ENCODE data around the gene SCARB1. TPM values are rescaled to one million over a fixed set of nuclear protein-coding genes. Genes with fewer than 3 reads are reported as not detected.

Gene SCARB1
- total RNA-seq, 2 donors from 2014 or later, result 44.9 to 83.1 TPM

DNA sequence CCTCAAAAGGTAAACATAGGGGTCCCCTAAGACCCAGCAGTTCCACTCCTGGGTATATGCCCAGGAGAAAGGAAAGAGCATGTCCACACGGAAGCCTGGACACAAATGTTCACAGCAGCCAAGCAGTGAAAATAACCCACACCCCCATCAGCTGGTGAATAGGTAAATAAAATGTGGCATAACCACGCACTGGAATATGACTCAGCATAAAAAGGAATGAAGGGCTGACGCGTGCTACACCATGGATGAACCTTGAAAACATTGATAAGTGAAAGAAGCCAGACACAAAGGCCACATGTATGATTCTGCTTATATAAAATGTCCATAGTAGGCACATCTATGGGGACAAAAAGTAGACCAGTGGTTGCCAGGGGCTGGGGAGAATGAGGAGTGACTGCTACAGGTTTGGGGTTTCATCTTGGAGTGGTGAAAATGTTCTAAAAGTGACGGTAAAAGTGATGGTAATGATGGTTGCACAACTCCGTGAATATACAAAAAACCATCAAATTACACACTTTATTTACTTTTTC is 3.8 kb upstream of the SCARB1 start:
- intact Hi-C loops (cut with DNase I), result no loop called here
- Histone ChIP-seq H3K4me1 (peaks cover 6% of the 10 kb centered on the region), H3K27me3 (no peaks in the 10 kb centered on the region), H3K4me3 (no peak overlapping the region), H3K9ac (ENCODE audit: low read depth in 2 of 2, low read length in 2 of 2) (no peak overlapping the region), H3K9me3 (no peaks in the 10 kb centered on the region), H3K27ac (no peak overlapping the region), H3K36me3 (no peaks in the 10 kb centered on the region)
- DNase-seq, result no peak
- TF ChIP-seq, protein P1, sequence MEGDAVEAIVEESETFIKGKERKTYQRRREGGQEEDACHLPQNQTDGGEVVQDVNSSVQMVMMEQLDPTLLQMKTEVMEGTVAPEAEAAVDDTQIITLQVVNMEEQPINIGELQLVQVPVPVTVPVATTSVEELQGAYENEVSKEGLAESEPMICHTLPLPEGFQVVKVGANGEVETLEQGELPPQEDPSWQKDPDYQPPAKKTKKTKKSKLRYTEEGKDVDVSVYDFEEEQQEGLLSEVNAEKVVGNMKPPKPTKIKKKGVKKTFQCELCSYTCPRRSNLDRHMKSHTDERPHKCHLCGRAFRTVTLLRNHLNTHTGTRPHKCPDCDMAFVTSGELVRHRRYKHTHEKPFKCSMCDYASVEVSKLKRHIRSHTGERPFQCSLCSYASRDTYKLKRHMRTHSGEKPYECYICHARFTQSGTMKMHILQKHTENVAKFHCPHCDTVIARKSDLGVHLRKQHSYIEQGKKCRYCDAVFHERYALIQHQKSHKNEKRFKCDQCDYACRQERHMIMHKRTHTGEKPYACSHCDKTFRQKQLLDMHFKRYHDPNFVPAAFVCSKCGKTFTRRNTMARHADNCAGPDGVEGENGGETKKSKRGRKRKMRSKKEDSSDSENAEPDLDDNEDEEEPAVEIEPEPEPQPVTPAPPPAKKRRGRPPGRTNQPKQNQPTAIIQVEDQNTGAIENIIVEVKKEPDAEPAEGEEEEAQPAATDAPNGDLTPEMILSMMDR (IDR thresholded peaks at IDR 0.05), result no peak

DNA sequence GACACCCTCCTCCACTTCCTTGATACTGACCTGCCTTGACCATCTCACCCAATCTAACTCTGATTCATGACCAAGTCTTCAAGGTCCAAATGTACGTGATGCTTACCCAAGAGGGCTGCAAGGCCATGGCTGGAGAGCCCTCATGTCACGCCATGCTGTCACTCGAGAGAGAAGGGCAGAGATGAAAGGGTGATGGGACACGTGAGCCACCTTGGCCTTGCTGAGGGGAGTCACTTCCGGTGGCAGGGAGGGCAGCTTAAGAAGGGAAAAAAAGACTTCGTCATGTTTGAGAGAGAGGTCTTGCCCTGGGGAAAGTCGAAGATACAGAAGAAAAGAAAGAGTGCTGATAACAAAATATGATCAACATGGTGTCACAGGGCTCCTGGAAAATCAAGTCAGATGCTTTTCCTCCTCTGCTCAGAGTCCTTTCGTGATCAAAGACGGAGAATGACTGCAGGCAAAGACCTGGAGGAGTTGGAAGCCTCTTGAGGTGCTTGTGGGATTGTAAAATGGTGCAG is 3.3 kb upstream of the SCARB1 start:
- Histone ChIP-seq H3K9ac (ENCODE audit: low read depth in 2 of 2, low read length in 2 of 2) (no peak overlapping the region), H3K27me3 (no peaks in the 10 kb centered on the region), H3K4me1 (peaks cover 8% of the 10 kb centered on the region), H3K9me3 (no peaks in the 10 kb centered on the region), H3K4me3 (no peak overlapping the region), H3K36me3 (no peaks in the 10 kb centered on the region), H3K27ac (no peak overlapping the region)
- intact Hi-C loops (cut with DNase I), result no loop called here
- no peak for DNase-seq
- TF ChIP-seq, protein P1 (IDR thresholded peaks at IDR 0.05), result no peak

DNA sequence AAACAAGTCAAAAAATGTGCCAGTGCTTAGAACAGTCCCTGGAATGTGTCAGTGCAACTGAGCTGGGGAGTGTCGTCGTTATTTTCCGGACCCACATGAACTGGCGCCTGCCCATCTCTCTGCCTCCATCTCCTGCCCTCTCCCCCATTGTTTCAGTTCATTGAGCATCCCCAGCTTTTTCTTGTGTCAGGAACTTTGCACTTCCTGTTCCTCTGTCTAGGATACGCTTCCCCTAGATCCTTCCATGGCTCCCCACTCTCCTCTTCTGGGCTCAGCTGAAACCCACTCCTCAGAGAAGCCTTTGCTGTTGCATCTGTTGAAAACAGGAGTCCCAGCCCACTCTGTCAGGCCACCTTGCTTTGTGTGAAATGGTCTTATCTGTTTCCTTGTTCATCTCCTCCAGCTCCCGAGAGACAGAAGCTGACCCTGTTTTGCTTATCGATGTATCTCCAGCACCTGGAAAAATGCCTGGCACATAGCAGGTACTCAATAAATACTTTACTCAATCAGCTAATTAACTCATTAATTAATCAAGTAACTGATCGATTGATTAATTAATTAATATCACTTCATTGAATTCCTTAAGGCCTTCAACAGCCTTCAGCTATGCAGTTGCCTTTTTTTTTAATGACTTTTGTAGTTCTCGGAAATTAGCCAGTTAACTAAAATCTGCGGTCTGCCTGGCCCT is 2.7 kb upstream of the SCARB1 start:
- intact Hi-C loops (cut with DNase I), result no loop called here
- no peak overlapping the region for H3K27ac ChIP-seq
- TF ChIP-seq, protein P1 (IDR thresholded peaks at IDR 0.05), result no peak

DNA sequence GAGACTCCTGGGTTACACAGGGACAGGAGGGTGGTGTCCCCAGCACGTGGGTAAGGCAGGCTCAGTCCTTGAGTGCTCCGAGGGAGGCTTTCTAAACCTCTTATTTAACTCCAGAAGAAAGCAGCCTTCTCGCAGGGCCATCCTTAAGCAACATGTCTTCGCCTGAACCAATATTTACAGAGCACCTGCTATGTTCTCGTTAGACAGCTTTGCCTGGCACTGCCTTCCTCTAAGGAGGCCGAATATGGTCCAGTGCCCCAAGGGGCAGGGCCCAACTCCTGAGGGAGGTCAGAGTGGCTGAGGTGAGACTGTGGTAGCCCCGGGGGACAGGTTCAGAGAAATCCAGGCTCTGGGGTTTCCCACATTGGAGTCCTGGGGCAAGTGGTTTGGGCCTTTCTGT is 2.1 kb upstream of the SCARB1 start:
- Histone ChIP-seq H3K27me3 (no peaks in the 10 kb centered on the region), H3K9ac (ENCODE audit: low read depth in 2 of 2, low read length in 2 of 2) (no peak overlapping the region), H3K9me3 (no peaks in the 10 kb centered on the region), H3K4me1 (peaks cover 8% of the 10 kb centered on the region), H3K36me3 (no peaks in the 10 kb centered on the region), H3K27ac (no peak overlapping the region), H3K4me3 (no peak overlapping the region)
- no peak for DNase-seq
- intact Hi-C loops (cut with DNase I), result no loop called here
- TF ChIP-seq, protein P1 (IDR thresholded peaks at IDR 0.05), result no peak

More for the DNA sequence above, 2.7 kb upstream of the SCARB1 start:
- H3K4me3 ChIP-seq, result no peak overlapping the region
- no peaks in the 10 kb centered on the region for H3K27me3 ChIP-seq
- no peak overlapping the region for H3K9ac ChIP-seq (ENCODE audit: low read depth in 2 of 2, low read length in 2 of 2)
- H3K36me3 ChIP-seq, result no peaks in the 10 kb centered on the region
- H3K9me3 ChIP-seq, result no peaks in the 10 kb centered on the region
- H3K4me1 ChIP-seq, result peaks cover 8% of the 10 kb centered on the region
- DNase-seq, result no peak

DNA sequence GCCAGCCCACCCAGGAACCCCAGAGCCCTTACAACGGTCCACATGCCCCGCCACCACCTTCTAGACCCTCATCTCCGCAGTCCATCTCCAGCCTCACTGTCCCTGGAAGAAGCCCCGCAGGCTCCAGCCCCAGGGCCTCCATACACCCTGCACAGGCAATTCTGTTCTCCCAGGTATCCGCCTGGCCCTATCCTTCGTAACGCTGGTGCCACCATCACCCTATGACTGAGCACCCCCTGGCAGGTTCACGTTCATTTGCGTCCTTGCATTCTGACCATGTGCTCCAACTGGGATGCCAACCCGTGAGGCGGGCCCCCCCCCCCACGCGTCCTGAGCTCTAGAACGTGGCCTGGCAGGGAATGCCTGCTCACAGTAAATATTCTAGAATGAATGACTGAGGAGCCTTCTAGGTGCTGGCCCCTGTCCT is 675 bp upstream of the SCARB1 start:
- Histone ChIP-seq H3K4me3 (peak overlapping the region; percentile 78), H3K9me3 (no peaks in the 10 kb centered on the region), H3K9ac (ENCODE audit: low read depth in 2 of 2, low read length in 2 of 2) (peak overlapping the region; percentile 40 to 60), H3K27ac (no peak overlapping the region), H3K36me3 (no peaks in the 10 kb centered on the region), H3K4me1 (peaks cover 8% of the 10 kb centered on the region), H3K27me3 (no peaks in the 10 kb centered on the region)
- intact Hi-C loops (cut with DNase I), result no loop called here
- TF ChIP-seq, protein P1 (IDR thresholded peaks at IDR 0.05), result no peak
- no peak for DNase-seq
